Renal pelvis (tissue), 4 donors: ENCODE data around the gene CD3G. TPM values are rescaled to one million over a fixed set of nuclear protein-coding genes. Genes with fewer than 3 reads are reported as not detected.

Source experiments
- DNase-seq: peaks from one replicate; pipeline ENCODE4 v3.0.0-alpha.2; 2013
- polyA plus RNA-seq, 3 donors: library from polyadenylated mRNA; unstranded; fragments of 120-200 nt; gene quantifications; one replicate each; pipeline ENCODE4 v1.2.1, GENCODE V29; 2013; ENCODE audit not compliant: insufficient read length in 3 of 3

The CD3G gene
- polyA plus RNA-seq, 3 donors: 0.20 to 0.52 (median 0.29) TPM

- no peak for DNase-seq
Measured at GRCh38 chr11:118321386-118322082, 22.6 kb upstream of the CD3G start.

- no peak for DNase-seq
Measured at GRCh38 chr11:118322721-118323120, 21.4 kb upstream of the CD3G start.

GRCh38 chr11:118325283-118325682 lies 18.9 kb upstream of the CD3G start:
- no peak for DNase-seq

- DNase-seq: no peak
Measured at GRCh38 chr11:118328745-118329144, 15.4 kb upstream of the CD3G start.

- no peak for DNase-seq
Measured at GRCh38 chr11:118334745-118335144, 9.4 kb upstream of the CD3G start.

GRCh38 chr11:118338637-118339061 lies 5.5 kb upstream of the CD3G start:
- DNase-seq: no peak

GRCh38 chr11:118339281-118339961 lies 4.7 kb upstream of the CD3G start:
- DNase-seq: no peak

GRCh38 chr11:118340449-118340848 lies 3.7 kb upstream of the CD3G start:
- no peak for DNase-seq

GRCh38 chr11:118341261-118341660 lies 2.9 kb upstream of the CD3G start:
- DNase-seq: no peak

GRCh38 chr11:118341815-118342489 lies 2.2 kb upstream of the CD3G start:
- no peak for DNase-seq

GRCh38 chr11:118342503-118343161 lies 1.5 kb upstream of the CD3G start, which contains the start of gene CD3D:
Gene CD3D, minus strand, starts transcription at chr11:118342705. Its CDS starts 98 bp downstream, at chr11:118342607.
- DNase-seq: no peak

- DNase-seq: no peak
Measured at GRCh38 chr11:118343248-118343647, 896 bp upstream of the CD3G start.

GRCh38 chr11:118349475-118349874 lies 5.3 kb downstream of the CD3G start:
- no peak for DNase-seq

- DNase-seq: peak; percentile 8
Measured at GRCh38 chr11:118353084-118353710, 9.1 kb downstream of the CD3G start.

- DNase-seq: no peak
Measured at GRCh38 chr11:118358071-118358470, 13.9 kb downstream of the CD3G start.

GRCh38 chr11:118359295-118359958 lies 15.3 kb downstream of the CD3G start, which contains the start of gene UBE4A:
Gene UBE4A, plus strand, starts transcription at chr11:118359600. Its CDS starts 5,481 bp downstream, at chr11:118365081.
- DNase-seq: peak; percentile 94

- DNase-seq: no peak
Measured at GRCh38 chr11:118364956-118365615, 20.9 kb downstream of the CD3G start.

- DNase-seq: no peak
Measured at GRCh38 chr11:118366287-118366686, 22.1 kb downstream of the CD3G start.

GRCh38 chr11:118370774-118371173 lies 26.6 kb downstream of the CD3G start:
- DNase-seq: no peak

- DNase-seq: no peak
Measured at GRCh38 chr11:118373263-118373662, 29.1 kb downstream of the CD3G start.

- no peak for DNase-seq
Measured at GRCh38 chr11:118373871-118374270, 29.7 kb downstream of the CD3G start.
